Upper lobe of right lung (tissue), 1 donor: ENCODE results near the gene NXN. TPM values are rescaled to one million over a fixed set of nuclear protein-coding genes. Genes with fewer than 3 reads are reported as not detected.
"Not testable (repeated sequence)": the region's sequence is repeated elsewhere in the genome, so short reads cannot be mapped to it uniquely, and the experiment has no call there.

Experiments used
- ATAC-seq: fragments of 200-7000 bp; cut with Tn5 transposase; one replicate; pipeline ENCODE4 v1.9.1; 2020; ENCODE audit warnings: mild to moderate bottlenecking, moderate library complexity
- DNase-seq: peaks from one replicate; pipeline ENCODE4 v3.0.0-alpha.2; 2020
- H3K27ac ChIP-seq: fragments of 200-600 bp; one replicate; pipeline ENCODE4 v1.8.0; 2022
- H3K27me3 ChIP-seq: fragments of 200-600 bp; one replicate; pipeline ENCODE4 v1.8.0; 2022; ENCODE audit warnings: mild to moderate bottlenecking
- H3K36me3 ChIP-seq: fragments of 200-600 bp; one replicate; pipeline ENCODE4 v1.8.0; 2022
- H3K4me1 ChIP-seq: fragments of 200-600 bp; one replicate; pipeline ENCODE4 v1.8.0; 2022
- H3K4me3 ChIP-seq: fragments of 200-600 bp; one replicate; pipeline ENCODE4 v1.8.0; 2022; ENCODE audit warnings: mild to moderate bottlenecking
- H3K9me3 ChIP-seq: fragments of 200-600 bp; one replicate; pipeline ENCODE4 v1.8.0; 2022
- CTCF ChIP-seq: fragments of 200-600 bp; IDR thresholded peaks from one replicate; pipeline ENCODE4 v1.8.0; 2022; ENCODE audit warnings: antibody characterized with exemption
- intact Hi-C: fragments of 100-400 bp; cut with DNase I; formaldehyde crosslinking; loops from one replicate; pipeline ENCODE4 v1.11.0; 2022
- total RNA-seq: library from RNA; stranded (reverse); fragmentation: NEBNext Ultra II Directional; extraction: Animal tissue kit (Norgen Biotek cat#: 25700); gene quantifications from one replicate; pipeline ENCODE4 v1.2.1, GENCODE V29; 2021
- donor health status: DM: no; HTN: yes; CAD: no; lungs with severe emphysema.

Gene NXN
- total RNA-seq, 1 donor from 2014 or later = 57.3 TPM

GRCh38 chr17:788551-788950, 191.0 kb downstream of the NXN start:
- H3K36me3 ChIP-seq = peaks cover 51% of the 10 kb centered on the region
- intact Hi-C loops = no loop called here
- DNase-seq (peak; percentile 21), ATAC-seq (no peak)
- H3K9me3 ChIP-seq = no peaks in the 10 kb centered on the region
- no peaks in the 10 kb centered on the region for H3K27me3 ChIP-seq
- H3K4me1 ChIP-seq = peaks cover 9% of the 10 kb centered on the region
- no peak for TF ChIP-seq CTCF
- no peak overlapping the region for H3K27ac ChIP-seq
- H3K4me3 ChIP-seq = no peak overlapping the region

- DNase-seq = peak; percentile 12
- intact Hi-C loops = no loop called here
- H3K4me3 ChIP-seq = no peak overlapping the region
- H3K9me3 ChIP-seq = no peaks in the 10 kb centered on the region
- H3K27me3 ChIP-seq = no peaks in the 10 kb centered on the region
- H3K27ac ChIP-seq = no peak overlapping the region
- no peak for ATAC-seq
- no peak for TF ChIP-seq CTCF
- peaks cover 16% of the 10 kb centered on the region for H3K4me1 ChIP-seq
- peaks cover 50% of the 10 kb centered on the region for H3K36me3 ChIP-seq
Observed at GRCh38 chr17:787641-788221, 191.8 kb downstream of the NXN start.

- H3K36me3 ChIP-seq = peaks cover 33% of the 10 kb centered on the region
- H3K27me3 ChIP-seq, H3K27ac ChIP-seq, ATAC-seq, H3K9me3 ChIP-seq, intact Hi-C loops, H3K4me3 ChIP-seq: not testable (repeated sequence)
- H3K4me1 ChIP-seq = peaks cover 23% of the 10 kb centered on the region
- peak; percentile 38 for DNase-seq
Observed at GRCh38 chr17:785901-786300, 193.7 kb downstream of the NXN start.

GRCh38 chr17:784143-784542, 195.4 kb downstream of the NXN start:
- H3K4me3 ChIP-seq = no peak overlapping the region
- no peak for TF ChIP-seq CTCF
- peaks cover 23% of the 10 kb centered on the region for H3K4me1 ChIP-seq
- no peaks in the 10 kb centered on the region for H3K9me3 ChIP-seq
- DNase-seq (no peak), ATAC-seq (no peak)
- peaks cover 22% of the 10 kb centered on the region for H3K36me3 ChIP-seq
- no peaks in the 10 kb centered on the region for H3K27me3 ChIP-seq
- H3K27ac ChIP-seq = no peak overlapping the region
- intact Hi-C loops = no loop called here

GRCh38 chr17:781805-782731, 197.5 kb downstream of the NXN start, which contains the start of the genes GLOD4 and MRM3:
Gene GLOD4 (minus strand): TSS chr17:782280. CDS start chr17:782255, 25 bp downstream.
Gene MRM3 (plus strand): TSS chr17:782353. CDS start chr17:782379, 26 bp downstream.
- ATAC-seq = peak; percentile 98
- H3K27ac ChIP-seq = peak within 1 kb of the TSS; percentile 90
- peaks cover 20% of the 10 kb centered on the region for H3K36me3 ChIP-seq
- intact Hi-C loops = no loop called here
- peak; percentile 97 for DNase-seq
- peak within 1 kb of the TSS; percentile 99 for H3K4me3 ChIP-seq
- peaks cover 23% of the 10 kb centered on the region for H3K4me1 ChIP-seq
- no peaks in the 10 kb centered on the region for H3K27me3 ChIP-seq
- TF ChIP-seq CTCF = peak; percentile 11
- no peaks in the 10 kb centered on the region for H3K9me3 ChIP-seq

GRCh38 chr17:778096-778495, 201.5 kb downstream of the NXN start:
- Histone ChIP-seq H3K4me1 (peaks cover 9% of the 10 kb centered on the region), H3K36me3 (peaks cover 55% of the 10 kb centered on the region), H3K4me3 (no peak overlapping the region), H3K27ac (no peak overlapping the region), H3K9me3 (no peaks in the 10 kb centered on the region), H3K27me3 (no peaks in the 10 kb centered on the region)
- intact Hi-C loops = no loop called here
- no peak for DNase-seq
- ATAC-seq = no peak
- no peak for TF ChIP-seq CTCF
